Fibroblast of mammary gland (primary cell): ENCODE data around the gene GPR62.

Experiments
- DNase-seq: peaks from one replicate; pipeline ENCODE4 v3.0.0-alpha.2; 2010; ENCODE audit warnings: low read depth
- H3K4me3 ChIP-seq: 2 replicates; pipeline ENCODE4 v1.5.1; 2011; ENCODE audit warnings: low read depth, mild to moderate bottlenecking, low read length, moderate library complexity; ENCODE audit not compliant: control insufficient read depth
- TF ChIP-seq, protein P1 (sequence below): conservative IDR thresholded peaks from 2 replicates; pipeline ENCODE4 v1.5.1; 2011; ENCODE audit warnings: low read depth, low read length, inconsistent platforms; ENCODE audit not compliant: control insufficient read depth, insufficient read depth

GPR62 gene

DNA sequence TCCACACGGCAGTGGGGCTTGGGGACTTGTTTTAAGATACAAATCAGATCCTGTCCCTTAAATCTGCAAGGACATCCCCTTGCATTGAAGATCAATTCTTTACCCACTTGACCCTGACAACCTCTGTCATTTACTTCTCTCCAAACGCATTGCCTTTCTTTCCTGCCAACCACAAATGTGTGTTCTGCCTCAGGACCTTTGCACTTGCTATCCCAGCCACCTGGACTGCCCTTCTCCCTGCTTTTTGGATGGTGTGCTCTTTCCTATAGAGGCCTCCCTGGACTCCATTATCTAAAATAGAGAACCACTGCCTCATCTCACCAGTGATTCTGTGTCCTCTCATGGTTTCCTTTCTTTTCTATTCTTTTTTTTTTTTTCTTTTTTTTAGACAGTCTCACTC is 42.0 kb downstream of the GPR62 start:
- TF ChIP-seq, protein P1, sequence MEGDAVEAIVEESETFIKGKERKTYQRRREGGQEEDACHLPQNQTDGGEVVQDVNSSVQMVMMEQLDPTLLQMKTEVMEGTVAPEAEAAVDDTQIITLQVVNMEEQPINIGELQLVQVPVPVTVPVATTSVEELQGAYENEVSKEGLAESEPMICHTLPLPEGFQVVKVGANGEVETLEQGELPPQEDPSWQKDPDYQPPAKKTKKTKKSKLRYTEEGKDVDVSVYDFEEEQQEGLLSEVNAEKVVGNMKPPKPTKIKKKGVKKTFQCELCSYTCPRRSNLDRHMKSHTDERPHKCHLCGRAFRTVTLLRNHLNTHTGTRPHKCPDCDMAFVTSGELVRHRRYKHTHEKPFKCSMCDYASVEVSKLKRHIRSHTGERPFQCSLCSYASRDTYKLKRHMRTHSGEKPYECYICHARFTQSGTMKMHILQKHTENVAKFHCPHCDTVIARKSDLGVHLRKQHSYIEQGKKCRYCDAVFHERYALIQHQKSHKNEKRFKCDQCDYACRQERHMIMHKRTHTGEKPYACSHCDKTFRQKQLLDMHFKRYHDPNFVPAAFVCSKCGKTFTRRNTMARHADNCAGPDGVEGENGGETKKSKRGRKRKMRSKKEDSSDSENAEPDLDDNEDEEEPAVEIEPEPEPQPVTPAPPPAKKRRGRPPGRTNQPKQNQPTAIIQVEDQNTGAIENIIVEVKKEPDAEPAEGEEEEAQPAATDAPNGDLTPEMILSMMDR, result no peak
- no peak overlapping the region for H3K4me3 ChIP-seq
- DNase-seq, result no peak

GRCh38 chr3:51997935-51998596 is 42.9 kb downstream of the GPR62 start:
- no peak overlapping the region for H3K4me3 ChIP-seq
- no peak for DNase-seq
- TF ChIP-seq, protein P1, result no peak

- no peak overlapping the region for H3K4me3 ChIP-seq
- DNase-seq, result no peak
- TF ChIP-seq, protein P1, result no peak
These were observed 43.6 kb downstream of the GPR62 start for GRCh38 chr3:51998774-51999173.

DNA sequence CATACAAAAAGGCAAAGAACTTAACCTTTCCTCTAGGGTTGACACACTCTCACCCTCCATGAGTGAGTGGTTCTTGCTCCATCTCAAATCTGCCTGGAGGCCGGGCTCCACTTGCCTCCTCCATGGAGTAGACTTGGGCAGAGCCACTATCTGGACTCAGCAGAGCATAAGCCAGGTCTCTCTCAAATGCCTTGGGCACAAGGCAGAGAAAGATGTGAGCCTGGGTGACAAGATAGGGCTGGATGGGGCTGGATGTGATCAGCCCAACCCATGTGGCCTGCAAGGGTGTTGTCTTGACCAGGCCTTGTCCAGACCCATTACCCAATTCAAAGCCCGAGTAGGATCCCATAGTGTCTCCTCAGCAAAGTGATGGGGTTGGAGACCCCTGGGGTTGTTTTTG is 44.7 kb downstream of the GPR62 start:
- no peak for DNase-seq
- no peak overlapping the region for H3K4me3 ChIP-seq
- TF ChIP-seq, protein P1, result no peak

DNA sequence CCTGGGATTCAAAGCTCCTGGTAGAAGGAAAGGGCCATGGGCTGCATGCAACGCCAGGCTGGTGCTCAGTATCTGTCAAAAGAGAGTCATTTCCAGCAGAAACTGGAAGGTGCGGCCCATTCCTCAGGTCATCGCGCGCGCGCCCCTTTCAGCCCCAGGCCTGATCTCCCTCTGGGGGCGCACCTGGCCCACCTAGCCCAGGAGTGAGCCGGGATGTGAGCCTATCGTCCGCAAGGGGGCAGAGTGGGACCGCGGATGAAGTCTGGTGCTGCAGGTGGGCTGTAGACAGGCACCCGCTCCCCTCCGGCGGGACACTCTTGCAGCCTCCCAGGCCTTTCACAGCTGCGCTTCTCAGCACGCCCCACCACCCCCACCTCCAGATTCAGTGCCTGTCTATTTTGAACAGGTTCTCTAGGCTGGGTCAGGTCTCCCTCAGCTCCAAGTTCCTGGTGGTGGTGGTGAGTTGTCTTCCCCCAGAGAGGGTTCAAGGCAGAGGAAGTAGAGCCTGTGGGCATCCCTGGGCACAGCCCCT is 46.3 kb downstream of the GPR62 start:
- H3K4me3 ChIP-seq, result no peak overlapping the region
- DNase-seq, result peak; percentile 50
- TF ChIP-seq, protein P1, result peak; percentile 78

GRCh38 chr3:52002748-52003147 is 47.6 kb downstream of the GPR62 start:
- TF ChIP-seq, protein P1, result no peak
- H3K4me3 ChIP-seq, result no peak overlapping the region
- no peak for DNase-seq

- TF ChIP-seq, protein P1, result peak; percentile 30
- DNase-seq, result no peak
These were observed 49.1 kb downstream of the GPR62 start for GRCh38 chr3:52004163-52004787.

More at GRCh38 chr3:52004163-52004787, 49.1 kb downstream of the GPR62 start:
- no peak overlapping the region for H3K4me3 ChIP-seq
